ENCODE results near the gene ME1. TPM values are rescaled to one million over a fixed set of nuclear protein-coding genes. Genes with fewer than 3 reads are reported as not detected.

Gene ME1
- total and polyA plus RNA-seq, 2 of the 13 experiments (the other 11 are each of a cell fraction or from before 2014, with no cell fraction given): not detected

DNA sequence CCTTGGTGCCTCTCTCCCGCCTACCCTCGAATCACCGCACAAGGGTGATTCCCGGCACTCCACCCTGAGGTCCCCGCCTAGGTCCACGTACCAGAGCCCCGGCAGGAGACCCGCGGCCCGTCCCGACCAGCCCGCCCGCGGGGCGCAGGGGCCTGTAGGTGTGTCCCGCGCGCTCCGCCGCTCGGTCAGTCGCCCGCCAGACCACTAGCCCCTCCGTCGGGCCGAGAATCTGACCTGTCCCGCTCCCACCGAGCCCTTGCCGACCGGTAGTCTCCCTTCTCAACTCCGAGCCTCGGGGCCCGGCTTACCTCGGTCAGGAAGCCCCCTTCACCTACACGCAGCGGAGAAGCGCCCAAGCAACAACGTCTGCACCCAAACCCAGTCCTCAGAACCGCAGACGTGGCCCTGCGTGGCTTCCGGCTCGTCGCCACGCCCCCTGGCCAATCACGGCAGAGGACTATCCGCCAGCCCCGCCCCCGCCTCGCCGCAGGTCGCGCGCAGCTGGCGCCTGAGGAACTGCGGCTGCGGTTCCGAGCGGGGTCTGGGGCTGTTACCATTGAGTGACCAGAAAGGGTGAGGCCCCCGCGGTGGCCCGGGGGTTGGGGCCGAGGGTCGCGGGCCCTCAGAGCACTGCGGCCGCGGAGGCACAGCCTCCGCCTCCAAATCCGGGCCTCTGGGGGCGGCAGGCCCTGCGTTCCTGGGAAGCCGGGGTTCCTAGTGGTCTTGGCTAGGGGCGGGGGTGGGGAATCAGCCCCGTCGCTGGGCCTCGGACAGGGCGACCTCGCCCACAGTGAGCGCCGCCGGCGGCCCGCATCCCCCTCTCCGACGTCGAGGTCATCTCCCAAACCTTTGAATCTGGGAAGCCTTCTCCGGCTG lies 237.7 kb downstream of the ME1 start, which contains the start of the genes PGM3 and RWDD2A (continued):
- no peak for TF ChIP-seq PRDM4 (CRISPR knock-in tag; IDR thresholded peaks at IDR 0.05; ENCODE audit: borderline replicate concordance)
- TF ChIP-seq, protein P1, sequence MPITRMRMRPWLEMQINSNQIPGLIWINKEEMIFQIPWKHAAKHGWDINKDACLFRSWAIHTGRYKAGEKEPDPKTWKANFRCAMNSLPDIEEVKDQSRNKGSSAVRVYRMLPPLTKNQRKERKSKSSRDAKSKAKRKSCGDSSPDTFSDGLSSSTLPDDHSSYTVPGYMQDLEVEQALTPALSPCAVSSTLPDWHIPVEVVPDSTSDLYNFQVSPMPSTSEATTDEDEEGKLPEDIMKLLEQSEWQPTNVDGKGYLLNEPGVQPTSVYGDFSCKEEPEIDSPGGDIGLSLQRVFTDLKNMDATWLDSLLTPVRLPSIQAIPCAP (CRISPR knock-in tag; IDR thresholded peaks at IDR 0.05; ENCODE audit: low read depth): no peak
- no peak; the same call in 1 of the 2 replicates for TF ChIP-seq MEF2D (CRISPR knock-in tag; IDR thresholded peaks at IDR 0.05)
- 0 out of 2 replicates have a peak, but pooled peaks have one; percentile 53 for TF ChIP-seq ZNF605 (CRISPR knock-in tag; IDR thresholded peaks at IDR 0.05)
- peak; percentile 90 for TF ChIP-seq TAF1 (CRISPR knock-in tag; IDR thresholded peaks at IDR 0.05)
- TF ChIP-seq MAFK (conservative IDR thresholded peaks at IDR 0.05 in 1 of 2, IDR thresholded peaks at IDR 0.05 in 1 of 2; ENCODE audit: low read length in 2 of 2): no peak
- no peak for TF ChIP-seq PRPF4 (IDR thresholded peaks at IDR 0.05; ENCODE audit: low read depth, low read length, poor library complexity, severe bottlenecking)
- peak; percentile 69 for TF ChIP-seq ZNF788 (CRISPR knock-in tag; IDR thresholded peaks at IDR 0.05; ENCODE audit: borderline replicate concordance)
- no peak for TF ChIP-seq ZBTB21 (CRISPR knock-in tag; IDR thresholded peaks at IDR 0.05)
- TF ChIP-seq MYC (CRISPR knock-in tag; IDR thresholded peaks at IDR 0.05; ENCODE audit: borderline replicate concordance): peak; percentile 72; the same call in 1 of the 2 replicates
- TF ChIP-seq, protein P2, sequence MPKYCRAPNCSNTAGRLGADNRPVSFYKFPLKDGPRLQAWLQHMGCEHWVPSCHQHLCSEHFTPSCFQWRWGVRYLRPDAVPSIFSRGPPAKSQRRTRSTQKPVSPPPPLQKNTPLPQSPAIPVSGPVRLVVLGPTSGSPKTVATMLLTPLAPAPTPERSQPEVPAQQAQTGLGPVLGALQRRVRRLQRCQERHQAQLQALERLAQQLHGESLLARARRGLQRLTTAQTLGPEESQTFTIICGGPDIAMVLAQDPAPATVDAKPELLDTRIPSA (CRISPR knock-in tag; IDR thresholded peaks at IDR 0.05; ENCODE audit: borderline replicate concordance): no peak
- no peak for TF ChIP-seq SP140L (CRISPR knock-in tag; IDR thresholded peaks at IDR 0.05; ENCODE audit: borderline replicate concordance)
- TF ChIP-seq TBL1XR1 (IDR thresholded peaks at IDR 0.05; ENCODE audit: borderline replicate concordance, low read length, partially characterized antibody): no peak
- no peak for TF ChIP-seq TOE1 (CRISPR knock-in tag; IDR thresholded peaks at IDR 0.05)
- TF ChIP-seq CEBPB (IDR thresholded peaks at IDR 0.05; ENCODE audit: borderline replicate concordance, low read depth, low read length): no peak
- TF ChIP-seq SALL2 (CRISPR knock-in tag; IDR thresholded peaks at IDR 0.05): peak; percentile 73
- TF ChIP-seq NONO (IDR thresholded peaks at IDR 0.05): no peak
- TF ChIP-seq NONO (CRISPR knock-in tag; conservative IDR thresholded peaks at IDR 0.05): peak; percentile 76
- TF ChIP-seq SETDB1 (CRISPR knock-in tag; IDR thresholded peaks at IDR 0.05; ENCODE audit: borderline replicate concordance): no peak
- TF ChIP-seq ZNF782 (CRISPR knock-in tag; IDR thresholded peaks at IDR 0.05; ENCODE audit: borderline replicate concordance): no peak
- TF ChIP-seq DZIP1 (CRISPR knock-in tag; IDR thresholded peaks at IDR 0.05): peak; percentile 90; the same call in 1 of the 2 replicates
